Measurements from ENCODE around the gene AKAP7. TPM values are rescaled to one million over a fixed set of nuclear protein-coding genes. Genes with fewer than 3 reads are reported as not detected.
"Not testable (repeated sequence)": the region's sequence is repeated elsewhere in the genome, so short reads cannot be mapped to it uniquely, and the experiment has no call there.

AKAP7 gene
- polyA plus RNA-seq, 3 donors: 2.4 to 4.9 (median 3.4) TPM

DNA sequence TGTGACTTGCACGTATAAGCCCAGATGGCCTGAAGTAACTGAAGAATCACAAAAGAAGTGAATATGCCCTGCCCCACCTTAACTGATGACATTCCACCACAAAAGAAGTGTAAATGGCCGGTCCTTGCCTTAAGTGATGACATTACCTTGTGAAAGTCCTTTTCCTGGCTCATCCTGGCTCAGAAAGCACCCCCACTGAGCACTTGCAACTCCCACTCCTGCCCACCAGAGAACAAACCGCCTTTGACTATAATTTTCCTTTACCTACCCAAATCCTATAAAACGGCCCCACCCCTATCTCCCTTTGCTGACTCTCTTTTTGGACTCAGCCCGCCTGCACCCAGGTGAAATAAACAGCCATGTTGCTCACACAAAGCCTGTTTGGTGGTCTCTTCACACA lies 193.5 kb downstream of the AKAP7 start:
- H3K27me3 Mint-ChIP-seq (ENCODE audit: low read depth in 3 of 3); H3K27ac Mint-ChIP-seq; H3K36me3 Mint-ChIP-seq; H3K9ac ChIP-seq (ENCODE audit: insufficient read depth, low read length, poor library complexity, severe bottlenecking); H3K9me3 Mint-ChIP-seq; H3K4me3 Mint-ChIP-seq; H2AFZ ChIP-seq (ENCODE audit: insufficient read depth, low read depth, low read length, poor library complexity, severe bottlenecking); H3K9me3 ChIP-seq (replicated peaks in 1 of 2; ENCODE audit: control insufficient read depth in 1 of 2, insufficient read depth in 1 of 2, low read length in 2 of 2); H4K20me1 ChIP-seq (ENCODE audit: insufficient read depth, low read length); H3K27ac ChIP-seq (ENCODE audit: low read depth in 1 of 2, low read length in 2 of 2); H3K4me1 ChIP-seq (ENCODE audit: control insufficient read depth in 1 of 2, insufficient read depth in 2 of 2, low read length in 2 of 2); H3K4me3 ChIP-seq (replicated peaks in 1 of 3; ENCODE audit: low read depth in 2 of 3, low read length in 3 of 3); intact Hi-C loops (cut with micrococcal nuclease); H3K79me2 ChIP-seq (ENCODE audit: insufficient read depth, low read length); H3K4me2 ChIP-seq (replicated peaks; ENCODE audit: extremely low read depth, low read length, poor library complexity, severe bottlenecking); H3K36me3 ChIP-seq (replicated peaks in 1 of 2; ENCODE audit: control insufficient read depth in 1 of 2, insufficient read depth in 2 of 2, low read length in 2 of 2); DNase-seq; H3K4me1 Mint-ChIP-seq; H3K27me3 ChIP-seq (ENCODE audit: control insufficient read depth in 2 of 2, insufficient read depth in 2 of 2, low read length in 2 of 2): not testable (repeated sequence)
- WGBS (ENCODE audit: insufficient coverage): 100% methylated on average over 1 of the region's 5 CpGs

DNA sequence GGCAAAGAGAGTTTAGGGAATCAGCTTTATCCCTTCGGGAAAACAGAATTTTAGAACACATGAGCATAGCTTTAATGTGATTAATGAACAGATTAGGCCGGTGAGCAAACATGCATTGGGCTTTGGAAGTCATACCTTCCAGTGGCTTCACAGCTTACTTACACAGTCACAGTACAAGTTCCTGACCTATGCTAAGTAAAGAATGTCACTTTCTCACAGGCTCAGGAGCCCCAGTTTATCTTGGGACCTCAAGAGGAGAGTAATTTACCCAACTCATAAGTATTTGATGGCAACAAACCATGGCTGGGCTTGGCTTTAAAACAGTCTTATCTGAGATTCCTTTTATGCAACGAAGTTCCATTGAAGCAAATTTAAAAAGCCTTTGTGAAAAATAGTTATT lies 195.9 kb downstream of the AKAP7 start:
- H3K36me3 Mint-ChIP-seq: no peaks in the 10 kb centered on the region
- H3K4me1 Mint-ChIP-seq: peaks cover 3% of the 10 kb centered on the region
- Histone ChIP-seq H3K36me3 (replicated peaks in 1 of 2; ENCODE audit: control insufficient read depth in 1 of 2, insufficient read depth in 2 of 2, low read length in 2 of 2) (no peaks in the 10 kb centered on the region), H3K4me1 (ENCODE audit: control insufficient read depth in 1 of 2, insufficient read depth in 2 of 2, low read length in 2 of 2) (no peaks in the 10 kb centered on the region), H3K27me3 (ENCODE audit: control insufficient read depth in 2 of 2, insufficient read depth in 2 of 2, low read length in 2 of 2) (no peaks in the 10 kb centered on the region), H2AFZ (ENCODE audit: insufficient read depth, low read depth, low read length, poor library complexity, severe bottlenecking) (no peak overlapping the region), H3K27ac (ENCODE audit: low read depth in 1 of 2, low read length in 2 of 2) (no peak overlapping the region), H3K4me2 (replicated peaks; ENCODE audit: extremely low read depth, low read length, poor library complexity, severe bottlenecking) (no peak overlapping the region), H3K9ac (ENCODE audit: insufficient read depth, low read length, poor library complexity, severe bottlenecking) (no peak overlapping the region), H4K20me1 (ENCODE audit: insufficient read depth, low read length) (no peaks in the 10 kb centered on the region), H3K79me2 (ENCODE audit: insufficient read depth, low read length) (no peaks in the 10 kb centered on the region), H3K4me3 (replicated peaks in 1 of 3; ENCODE audit: low read depth in 2 of 3, low read length in 3 of 3) (no peak overlapping the region), H3K9me3 (replicated peaks in 1 of 2; ENCODE audit: control insufficient read depth in 1 of 2, insufficient read depth in 1 of 2, low read length in 2 of 2) (no peaks in the 10 kb centered on the region)
- intact Hi-C loops (cut with micrococcal nuclease): no loop called here
- WGBS (ENCODE audit: insufficient coverage): no CpG with 5 or more reads among the region's 3 CpGs
- no peak for DNase-seq
- no peak overlapping the region for H3K4me3 Mint-ChIP-seq
- no peak overlapping the region for H3K27ac Mint-ChIP-seq
- TF ChIP-seq, protein P1, sequence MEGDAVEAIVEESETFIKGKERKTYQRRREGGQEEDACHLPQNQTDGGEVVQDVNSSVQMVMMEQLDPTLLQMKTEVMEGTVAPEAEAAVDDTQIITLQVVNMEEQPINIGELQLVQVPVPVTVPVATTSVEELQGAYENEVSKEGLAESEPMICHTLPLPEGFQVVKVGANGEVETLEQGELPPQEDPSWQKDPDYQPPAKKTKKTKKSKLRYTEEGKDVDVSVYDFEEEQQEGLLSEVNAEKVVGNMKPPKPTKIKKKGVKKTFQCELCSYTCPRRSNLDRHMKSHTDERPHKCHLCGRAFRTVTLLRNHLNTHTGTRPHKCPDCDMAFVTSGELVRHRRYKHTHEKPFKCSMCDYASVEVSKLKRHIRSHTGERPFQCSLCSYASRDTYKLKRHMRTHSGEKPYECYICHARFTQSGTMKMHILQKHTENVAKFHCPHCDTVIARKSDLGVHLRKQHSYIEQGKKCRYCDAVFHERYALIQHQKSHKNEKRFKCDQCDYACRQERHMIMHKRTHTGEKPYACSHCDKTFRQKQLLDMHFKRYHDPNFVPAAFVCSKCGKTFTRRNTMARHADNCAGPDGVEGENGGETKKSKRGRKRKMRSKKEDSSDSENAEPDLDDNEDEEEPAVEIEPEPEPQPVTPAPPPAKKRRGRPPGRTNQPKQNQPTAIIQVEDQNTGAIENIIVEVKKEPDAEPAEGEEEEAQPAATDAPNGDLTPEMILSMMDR (IDR thresholded peaks at IDR 0.05): no peak
- no peaks in the 10 kb centered on the region for H3K27me3 Mint-ChIP-seq (ENCODE audit: low read depth in 3 of 3)
- H3K9me3 Mint-ChIP-seq: no peaks in the 10 kb centered on the region

All from CD14-positive monocyte (primary cell).